Uterus (tissue), 2 donors: ENCODE results near the gene TRIP10.

Experiments used
- CTCF ChIP-seq, 4 experiments: fragments of 200-600 bp in 2 of 4; fragments of 450-650 bp in 2 of 4; sonication (generic) in 2 of 4; IDR thresholded peaks; one replicate each; pipeline ENCODE4 v1.5.1; 2016 to 2019; ENCODE audit warnings: antibody characterized with exemption in 4 of 4, mild to moderate bottlenecking in 2 of 4, moderate library complexity in 1 of 4
- POLR2A ChIP-seq, 2 donors: fragments of 450-650 bp; IDR thresholded peaks; one replicate each; pipeline ENCODE4 v1.6.1; 2016; ENCODE audit warnings: antibody characterized with exemption in 2 of 2, mild to moderate bottlenecking in 1 of 2, moderate library complexity in 1 of 2

GRCh38 chr19:6730153-6730804 lies 9.2 kb upstream of the TRIP10 start:
- TF ChIP-seq POLR2A (IDR thresholded peaks at IDR 0.05): peak in 1 of 2 donors; percentile 14
- no peak for TF ChIP-seq CTCF (IDR thresholded peaks at IDR 0.05)
